Measurements from ENCODE around the gene LIM2. TPM values are rescaled to one million over a fixed set of nuclear protein-coding genes. Genes with fewer than 3 reads are reported as not detected.

LIM2 gene
- total and polyA plus RNA-seq, 10 donors = not detected

DNA sequence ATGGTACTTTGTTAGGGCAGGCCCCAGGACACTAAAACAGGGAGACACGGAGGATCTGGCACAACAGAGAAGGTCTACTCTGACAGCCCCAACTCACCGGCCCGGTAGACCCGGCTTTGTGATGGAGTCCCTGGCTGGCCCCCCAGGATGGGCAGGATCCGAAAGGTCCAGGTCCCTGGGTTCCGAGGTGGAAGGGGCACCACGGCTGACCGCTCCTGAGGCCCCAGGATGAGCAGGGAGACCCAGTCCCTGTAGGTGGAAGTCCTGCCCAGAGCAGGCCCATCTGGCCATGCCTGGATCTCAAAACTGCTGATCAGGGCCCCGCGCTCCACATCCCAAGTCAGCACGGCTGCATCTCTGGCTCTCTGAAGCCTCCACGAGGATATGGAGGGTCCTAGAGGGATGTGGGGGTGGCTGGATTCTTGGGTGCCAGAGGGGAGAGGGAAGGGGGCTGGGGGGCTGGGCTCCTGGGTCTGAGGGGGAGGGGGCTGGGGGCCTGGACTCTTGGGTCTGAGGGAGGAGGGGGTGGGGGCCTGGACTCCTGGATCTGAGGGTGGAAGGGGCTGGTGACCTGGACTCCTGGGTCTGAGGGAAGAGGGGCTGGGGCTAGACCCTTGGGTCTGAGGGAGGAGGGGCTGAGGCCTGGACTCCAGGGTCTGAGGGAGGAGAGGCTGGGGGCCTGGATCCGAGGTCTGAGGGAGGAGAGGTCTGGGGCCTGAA lies 50.5 kb downstream of the LIM2 start:
- intact Hi-C loops (cut with DNase I; ENCODE audit: low total_unique reads) = loop anchor here (5.0 kb wide), 1 partner anchor 105 kb away; no protein-coding TSS in a partner anchor

DNA sequence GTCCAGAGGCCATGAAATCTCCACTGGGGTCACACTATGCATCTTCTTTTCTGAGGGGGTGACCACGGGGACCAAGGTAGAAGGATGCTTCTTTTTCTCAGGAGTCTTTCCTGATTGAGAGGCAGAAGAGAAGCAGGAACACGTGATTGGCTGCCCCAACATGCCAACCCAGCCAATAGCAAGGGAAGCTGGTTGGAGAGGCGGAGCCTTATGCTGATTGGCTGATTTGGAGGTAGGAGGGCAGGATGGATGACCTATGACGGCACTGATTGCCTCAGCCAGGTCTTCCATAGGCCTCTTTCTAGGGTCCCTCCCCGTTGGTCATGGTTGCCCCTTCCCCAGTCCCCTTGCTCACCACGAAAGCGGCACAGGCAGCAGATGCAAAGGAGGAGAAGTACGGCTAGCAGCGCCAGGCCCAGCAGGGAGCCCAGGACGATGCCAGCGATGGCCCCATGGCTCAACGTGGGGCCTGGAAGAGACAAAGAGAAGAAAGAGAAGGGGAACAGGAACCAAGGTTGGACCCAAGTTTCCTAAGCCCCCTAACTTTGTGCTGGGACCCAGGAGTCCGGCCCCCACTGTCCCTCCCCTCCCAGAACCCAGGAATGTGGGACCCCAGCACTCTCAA lies 53.8 kb downstream of the LIM2 start:
- H3K9me3 ChIP-seq = peaks cover 0 to 8% (median 0%) of the 10 kb centered on the region in 8 donors
- no peak overlapping the region for H3K4me3 ChIP-seq
- H3K27me3 ChIP-seq (replicated peaks in 1 of 7) = peaks cover 0 to 19% (median 9%) of the 10 kb centered on the region in 7 donors
- H3K27ac ChIP-seq = no peak overlapping the region
- H3K4me1 ChIP-seq = peaks cover 5 to 11% (median 8%) of the 10 kb centered on the region in 6 donors
- intact Hi-C loops (cut with DNase I; ENCODE audit: low total_unique reads) = loop anchor here (5.0 kb wide), 1 partner anchor 328 kb away; no protein-coding TSS in a partner anchor
- no peak for DNase-seq
- TF ChIP-seq POLR2A (IDR thresholded peaks at IDR 0.05) (no peak), POLR2AphosphoS5 (IDR thresholded peaks at IDR 0.05) (no peak)
- TF ChIP-seq, protein P1, sequence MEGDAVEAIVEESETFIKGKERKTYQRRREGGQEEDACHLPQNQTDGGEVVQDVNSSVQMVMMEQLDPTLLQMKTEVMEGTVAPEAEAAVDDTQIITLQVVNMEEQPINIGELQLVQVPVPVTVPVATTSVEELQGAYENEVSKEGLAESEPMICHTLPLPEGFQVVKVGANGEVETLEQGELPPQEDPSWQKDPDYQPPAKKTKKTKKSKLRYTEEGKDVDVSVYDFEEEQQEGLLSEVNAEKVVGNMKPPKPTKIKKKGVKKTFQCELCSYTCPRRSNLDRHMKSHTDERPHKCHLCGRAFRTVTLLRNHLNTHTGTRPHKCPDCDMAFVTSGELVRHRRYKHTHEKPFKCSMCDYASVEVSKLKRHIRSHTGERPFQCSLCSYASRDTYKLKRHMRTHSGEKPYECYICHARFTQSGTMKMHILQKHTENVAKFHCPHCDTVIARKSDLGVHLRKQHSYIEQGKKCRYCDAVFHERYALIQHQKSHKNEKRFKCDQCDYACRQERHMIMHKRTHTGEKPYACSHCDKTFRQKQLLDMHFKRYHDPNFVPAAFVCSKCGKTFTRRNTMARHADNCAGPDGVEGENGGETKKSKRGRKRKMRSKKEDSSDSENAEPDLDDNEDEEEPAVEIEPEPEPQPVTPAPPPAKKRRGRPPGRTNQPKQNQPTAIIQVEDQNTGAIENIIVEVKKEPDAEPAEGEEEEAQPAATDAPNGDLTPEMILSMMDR (IDR thresholded peaks at IDR 0.05 in 8 of 11, conservative IDR thresholded peaks at IDR 0.05 in 3 of 11) = no peak
- H3K36me3 ChIP-seq = peaks cover 0 to 15% (median 0%) of the 10 kb centered on the region in 6 donors
- 83 to 95% (median 89%) methylated on average over 13 of the region's 13 CpGs for WGBS, 5 donors

More for the DNA sequence above, 50.5 kb downstream of the LIM2 start:
- WGBS, 5 donors = 94 to 97% (median 95%) methylated on average over 6 to 13 of the region's 13 CpGs
- no peak overlapping the region for H3K27ac ChIP-seq
- no peak for TF ChIP-seq POLR2AphosphoS5 (IDR thresholded peaks at IDR 0.05)
- TF ChIP-seq POLR2A (IDR thresholded peaks at IDR 0.05) = no peak
- TF ChIP-seq, protein P1 (IDR thresholded peaks at IDR 0.05 in 8 of 11, conservative IDR thresholded peaks at IDR 0.05 in 3 of 11) = no peak
- H3K27me3 ChIP-seq (replicated peaks in 1 of 7) = peaks cover 0 to 12% (median 0%) of the 10 kb centered on the region in 7 donors
- no peaks in the 10 kb centered on the region for H3K36me3 ChIP-seq
- H3K4me1 ChIP-seq = peaks cover 9 to 31% (median 22%) of the 10 kb centered on the region in 6 donors
- no peaks in the 10 kb centered on the region for H3K9me3 ChIP-seq
- DNase-seq = no peak
- no peak overlapping the region for H3K4me3 ChIP-seq

DNA sequence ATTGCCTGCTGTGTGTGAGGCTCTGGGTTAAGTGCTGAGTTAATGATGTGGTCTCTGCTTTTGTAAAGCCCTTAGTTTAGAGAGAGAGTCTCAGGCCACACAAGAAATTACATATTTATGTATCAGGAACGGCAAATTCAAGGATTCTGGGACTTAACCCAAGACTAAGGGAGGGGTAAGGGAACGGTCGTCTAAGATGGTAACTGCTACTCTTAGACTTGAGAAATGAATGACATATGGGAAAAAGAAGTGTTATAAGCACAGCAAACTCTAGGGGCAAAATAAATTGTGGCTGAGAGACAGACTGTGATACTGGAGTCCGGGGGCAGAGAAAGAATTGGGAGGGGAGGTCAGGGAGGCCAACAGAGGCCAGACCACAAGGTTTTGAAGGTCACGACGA lies 56.1 kb downstream of the LIM2 start:
- Histone ChIP-seq H3K4me1 (peaks cover 0 to 19% (median 12%) of the 10 kb centered on the region in 6 donors), H3K27me3 (replicated peaks in 1 of 7) (peaks cover 8 to 41% (median 32%) of the 10 kb centered on the region in 7 donors), H3K9me3 (peaks cover 0 to 8% (median 0%) of the 10 kb centered on the region in 8 donors), H3K36me3 (peaks cover 0 to 15% (median 0%) of the 10 kb centered on the region in 6 donors), H3K27ac (no peak overlapping the region), H3K4me3 (no peak overlapping the region)
- no peak for DNase-seq
- intact Hi-C loops (cut with DNase I; ENCODE audit: low total_unique reads) = loop anchor here (5.0 kb wide), 1 partner anchor 331 kb away; no protein-coding TSS in a partner anchor
- WGBS, 5 donors = 86 to 92% (median 88%) methylated on average over 6 of the region's 6 CpGs
- no peak for TF ChIP-seq POLR2AphosphoS5 (IDR thresholded peaks at IDR 0.05)
- TF ChIP-seq, protein P1 (IDR thresholded peaks at IDR 0.05 in 8 of 11, conservative IDR thresholded peaks at IDR 0.05 in 3 of 11) = no peak
- no peak for TF ChIP-seq POLR2A (IDR thresholded peaks at IDR 0.05)

DNA sequence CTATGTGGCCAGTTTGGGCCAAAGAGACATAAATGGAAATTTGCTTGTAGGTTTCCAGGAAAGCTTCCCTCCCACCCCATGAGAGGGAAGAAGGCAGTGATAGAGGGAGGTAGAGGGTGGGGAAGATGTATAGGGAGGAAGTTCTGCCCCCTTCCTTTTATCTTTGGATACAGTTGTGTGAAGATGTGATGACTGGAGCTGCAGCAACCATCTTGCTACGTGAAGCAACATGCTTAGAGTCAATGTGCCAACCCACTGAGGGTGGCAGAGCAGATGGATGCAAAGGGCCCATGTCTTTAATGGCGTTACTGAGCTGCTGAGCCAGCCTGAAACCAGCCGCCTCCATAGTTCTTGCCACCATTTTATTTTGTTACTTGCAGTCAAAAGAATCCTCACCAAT lies 56.6 kb downstream of the LIM2 start:
- H3K4me3 ChIP-seq = no peak overlapping the region
- peaks cover 0 to 15% (median 0%) of the 10 kb centered on the region in 6 donors for H3K36me3 ChIP-seq
- H3K9me3 ChIP-seq = peaks cover 0 to 8% (median 0%) of the 10 kb centered on the region in 8 donors
- intact Hi-C loops (cut with DNase I; ENCODE audit: low total_unique reads) = loop anchor here (5.0 kb wide), 1 partner anchor 331 kb away; no protein-coding TSS in a partner anchor
- H3K4me1 ChIP-seq = peaks cover 0 to 21% (median 14%) of the 10 kb centered on the region in 6 donors
- DNase-seq = peak; percentile 9
- no peak overlapping the region for H3K27ac ChIP-seq
- H3K27me3 ChIP-seq (replicated peaks in 1 of 7) = peaks cover 8 to 47% (median 37%) of the 10 kb centered on the region in 7 donors
- WGBS, 5 donors = 59 to 79% (median 74%) methylated on average over 3 of the region's 3 CpGs
- TF ChIP-seq, protein P1 (IDR thresholded peaks at IDR 0.05 in 8 of 11, conservative IDR thresholded peaks at IDR 0.05 in 3 of 11) = no peak
